HepG2 (cell line): ENCODE data around the gene DNAJC5. TPM values are rescaled to one million over a fixed set of nuclear protein-coding genes. Genes with fewer than 3 reads are reported as not detected.

Experiments
- ATAC-seq: fragments of 200-7000 bp; cut with Tn5 transposase; 3 replicates; pipeline ENCODE4 v1.9.1; 2020; ENCODE audit warnings: mild to moderate bottlenecking, moderate library complexity
- BruUV-seq: library from RNA; stranded (reverse); fragments of 400-500 nt; replicated peaks from 2 replicates; lab custom pipeline; 2021; lab: Mats Ljungman, UMichigan
- CTCF ChIA-PET: fragments of 300-600 bp; formaldehyde crosslinking; extraction: SDS; loops from one replicate; lab custom pipeline; 2021; ENCODE audit warnings: low total read pairs, inconsistent platforms, low intra/inter-chr PET ratio; lab: Yijun Ruan, JAX
- POLR2A ChIA-PET: fragments of 350-600 bp; sonication (Branson Sonifier 250); formaldehyde crosslinking; loops from one replicate; lab custom pipeline; 2020; ENCODE audit warnings: antibody characterized with exemption, inconsistent platforms; lab: Yijun Ruan, JAX
- DNase-seq: peaks from one replicate; pipeline ENCODE4 v3.0.0-alpha.2; 2015; ENCODE audit warnings: low spot score
- FAIRE-seq: peaks from 3 replicates; lab custom pipeline; 2011; peaks lifted over from hg19 to GRCh38; lab: Jason Lieb, UNC
- H2AFZ ChIP-seq: one replicate; pipeline ENCODE4 v1.6.1; 2011; ENCODE audit warnings: low read length, inconsistent platforms
- H3K27ac ChIP-seq: fragments of 300-600 bp; 3 replicates; pipeline ENCODE4 v1.8.0; 2011; ENCODE audit warnings: mixed run types, mild to moderate bottlenecking, mixed read lengths, low read length, inconsistent platforms; ENCODE audit not compliant: insufficient read depth; ENCODE audit errors: extremely low read length
- H3K27me3 ChIP-seq, 2 experiments: fragments of 200-600 bp in 1 of 2; 2 replicates in 1 of 2; 3 replicates in 1 of 2; pipeline versions ENCODE4 v1.6.0 to v1.8.0; 2011; ENCODE audit warnings: low read length in 2 of 2, mild to moderate bottlenecking in 2 of 2, moderate library complexity in 2 of 2, inconsistent platforms in 1 of 2; ENCODE audit not compliant: insufficient read depth in 2 of 2, control insufficient read depth in 1 of 2
- H3K36me3 ChIP-seq, 2 experiments: fragments of 200-600 bp in 1 of 2; replicated peaks in 1 of 2; 2 replicates in 1 of 2; 3 replicates in 1 of 2; pipeline versions ENCODE4 v1.5.1 to v1.8.0; 2011; ENCODE audit warnings: low read length in 2 of 2, inconsistent platforms in 1 of 2; ENCODE audit not compliant: insufficient read depth in 2 of 2, control insufficient read depth in 1 of 2
- H3K4me1 ChIP-seq: 2 replicates; pipeline ENCODE4 v1.5.1; 2012; ENCODE audit warnings: low read length, inconsistent platforms; ENCODE audit not compliant: insufficient read depth
- H3K4me2 ChIP-seq: 2 replicates; pipeline ENCODE4 v1.6.0; 2011; ENCODE audit warnings: low read depth, low read length, inconsistent platforms
- H3K4me3 ChIP-seq, 3 experiments: fragments of 200-600 bp in 1 of 3; sonication (generic), shearing (Covaris generic) in 1 of 3; replicated peaks in 1 of 3; 2 replicates each; pipeline ENCODE4 v1.5.1; 2011 to 2016; ENCODE audit warnings: low read length in 3 of 3, inconsistent platforms in 2 of 3, low read depth in 2 of 3, mild to moderate bottlenecking in 2 of 3, control low read depth in 1 of 3, mixed read lengths in 1 of 3; ENCODE audit not compliant: insufficient read depth in 1 of 3
- H3K79me2 ChIP-seq: one replicate; pipeline ENCODE4 v1.6.1; 2011; ENCODE audit warnings: low read length, inconsistent platforms; ENCODE audit not compliant: insufficient read depth
- H3K9ac ChIP-seq: 2 replicates; pipeline ENCODE4 v1.6.0; 2011; ENCODE audit warnings: mild to moderate bottlenecking, low read depth, low read length, inconsistent platforms; ENCODE audit not compliant: insufficient read depth
- H3K9me3 ChIP-seq: 2 replicates; pipeline ENCODE4 v1.5.1; 2012; ENCODE audit warnings: mild to moderate bottlenecking, low read length
- H4K20me1 ChIP-seq: 2 replicates; pipeline ENCODE4 v1.6.0; 2011; ENCODE audit warnings: inconsistent platforms, mild to moderate bottlenecking, low read length, moderate library complexity; ENCODE audit not compliant: insufficient read depth
- CBX2 ChIP-seq, 2 experiments: fragments of 200-600 bp in 1 of 2; sonication (generic); formaldehyde crosslinking in 1 of 2; IDR thresholded peaks; 2 replicates each; pipeline versions ENCODE4 v1.7.0 to v1.8.1; 2018 to 2022; ENCODE audit warnings: low read depth in 2 of 2, low read length in 1 of 2, mild to moderate bottlenecking in 1 of 2, missing genetic modification reagents in 1 of 2
- FLYWCH1 ChIP-seq: sonication (generic); formaldehyde crosslinking; IDR thresholded peaks from 2 replicates; pipeline ENCODE4 v1.8.1; 2023; ENCODE audit warnings: mild to moderate bottlenecking, missing genetic modification reagents
- GABPA ChIP-seq, 2 experiments: IDR thresholded peaks; 2 replicates each; pipeline ENCODE4 v1.6.1; 2011 to 2016; ENCODE audit warnings: low read depth in 2 of 2, low read length in 1 of 2, missing biosample characterization in 1 of 2, missing genetic modification characterization in 1 of 2
- GATAD2A ChIP-seq: IDR thresholded peaks from 2 replicates; pipeline ENCODE4 v1.6.1; 2016
- HMG20B ChIP-seq: conservative IDR thresholded peaks from 2 replicates; pipeline ENCODE4 v1.6.1; 2016; ENCODE audit warnings: missing genetic modification reagents, missing compliant biosample characterization
- IRF2 ChIP-seq: IDR thresholded peaks from 2 replicates; pipeline ENCODE4 v1.6.1; 2018; ENCODE audit warnings: missing genetic modification reagents, missing compliant biosample characterization
- IRX3 ChIP-seq: sonication (generic); formaldehyde crosslinking; IDR thresholded peaks from 2 replicates; pipeline ENCODE4 v1.8.1; 2023; ENCODE audit warnings: mild to moderate bottlenecking, low read depth, missing genetic modification reagents, borderline replicate concordance
- MAFK ChIP-seq, 2 experiments: IDR thresholded peaks in 1 of 2; conservative IDR thresholded peaks in 1 of 2; 2 replicates each; pipeline ENCODE4 v1.6.1; 2011; ENCODE audit warnings: improper control_type of control experiment in 2 of 2, low read length in 2 of 2
- RAD51 ChIP-seq: fragments of 450-650 bp; IDR thresholded peaks from 2 replicates; pipeline ENCODE4 v1.6.1; 2016; ENCODE audit warnings: borderline replicate concordance
- RFX1 ChIP-seq: fragments of 450-650 bp; IDR thresholded peaks from 2 replicates; pipeline ENCODE4 v1.6.1; 2017
- ZNF687 ChIP-seq: sonication (generic); formaldehyde crosslinking; IDR thresholded peaks from 2 replicates; pipeline ENCODE4 v1.5.1; 2020; ENCODE audit warnings: mild to moderate bottlenecking, missing genetic modification reagents, moderate library complexity
- WGBS: methylation state at CpG from one replicate; pipeline ENCODE4 v1.1.6; 2017; ENCODE audit warnings: low lambda C conversion rate; 5-methylcytosine and 5-hydroxymethylcytosine counted together
- in situ Hi-C: cut with HindIII; loops from 2 replicates; pipeline ENCODE4 v1.10.0; 2017; ENCODE audit warnings: low pct_unique_long_range_greater_than_20kb; ENCODE audit not compliant: extremely low pct_ligation_motif_present
- intact Hi-C: fragments of 100-400 bp; cut with micrococcal nuclease; formaldehyde crosslinking; loops from one replicate; pipeline ENCODE4 v1.10.0; 2022; ENCODE audit not compliant: unreplicated experiment
- polyA plus RNA-seq, 8 experiments: library from polyadenylated mRNA; depleted of rRNA in 3 of 8; stranded (reverse) in 7 of 8; unstranded in 1 of 8; fragments of >200 nt; fragmentation: Illumina TruSeq in 4 of 8; extraction: Trizol in 4 of 8; gene quantifications; 2 replicates each; pipeline versions ENCODE4 v1.2.1 to v1.2.3, GENCODE V29; 2011 to 2016; ENCODE audit warnings: low read depth in 4 of 8, missing spikeins in 1 of 8, mixed read lengths in 1 of 8; ENCODE audit not compliant: insufficient read depth in 1 of 8
- total RNA-seq, 5 experiments: library from RNA; depleted of rRNA; stranded (reverse); fragments of >200 nt; fragmentation: Illumina TruSeq; extraction: Trizol; gene quantifications; 2 replicates each; pipeline ENCODE4 v1.2.3, GENCODE V29; 2016; ENCODE audit warnings: low read depth in 1 of 5
- TF ChIP-seq, protein P1 (sequence below): sonication (generic); formaldehyde crosslinking; IDR thresholded peaks from 2 replicates; pipeline ENCODE4 v1.8.0; 2022; ENCODE audit warnings: mild to moderate bottlenecking, missing genetic modification reagents, borderline replicate concordance

The DNAJC5 gene
- total and polyA plus RNA-seq, 2 of the 13 experiments (the other 11 are each of a cell fraction or from before 2014, with no cell fraction given) = 42.8 to 64.5 TPM

- Histone ChIP-seq H3K4me2 (no peak overlapping the region), H4K20me1 (peaks cover 42% of the 10 kb centered on the region), H3K36me3 (peaks cover 3 to 9% of the 10 kb centered on the region in 2 experiments; a peak in 3 of 5 replicates), H3K9me3 (no peaks in the 10 kb centered on the region), H3K79me2 (peaks cover 87% of the 10 kb centered on the region), H3K27ac (no peak overlapping the region), H3K4me3 (no peak overlapping the region), H3K27me3 (no peaks in the 10 kb centered on the region), H2AFZ (no peak overlapping the region), H3K4me1 (peaks cover 40% of the 10 kb centered on the region)
- no peak for FAIRE-seq
- intact Hi-C loops = no loop called here
- 96% methylated on average over 12 of the region's 12 CpGs for WGBS
- TF ChIP-seq ZNF687 (CRISPR knock-in tag) (no peak), GABPA (IDR thresholded peaks at IDR 0.05; ENCODE audit: low read depth, low read length) (0 out of 2 replicates have a peak, but pooled peaks have one; percentile 11), GABPA (CRISPR knock-in tag; IDR thresholded peaks at IDR 0.05; ENCODE audit: low read depth) (no peak)
- TF ChIP-seq, all 625 proteins: peak for 1
- no peak for ATAC-seq
- BruUV-seq = no TSS peak
- no peak for DNase-seq
- in situ Hi-C loops = no loop called here
- CTCF ChIA-PET = interaction anchor here (1.0 kb wide), 1 partner anchor 62 kb away, joined by 4 read pairs; no protein-coding TSS in a partner anchor
- POLR2A ChIA-PET = no interaction called here
- H3K9ac ChIP-seq = no peak overlapping the region
Measured at GRCh38 chr20:63911176-63911575, 16.2 kb downstream of the DNAJC5 start.

DNA sequence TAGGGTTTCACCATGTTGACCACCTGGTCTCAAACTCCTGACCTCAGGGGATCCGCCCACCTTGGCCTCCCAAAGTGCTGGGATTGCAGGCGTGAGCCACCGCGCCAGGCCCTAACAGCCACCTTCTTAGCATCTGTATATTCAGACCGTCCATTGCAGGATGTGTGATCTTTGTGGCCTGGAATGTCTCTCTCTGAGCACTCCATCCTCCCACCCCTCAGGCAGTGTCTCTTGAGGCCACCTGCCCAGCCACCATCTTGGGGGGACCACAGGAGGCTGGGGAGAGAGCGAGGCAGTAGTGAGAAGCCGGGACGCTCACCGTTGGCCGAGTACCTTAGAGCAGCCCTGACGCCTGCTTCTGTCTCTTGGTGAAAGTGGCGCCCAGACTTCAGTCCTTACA is 18.8 kb downstream of the DNAJC5 start:
- peaks cover 72% of the 10 kb centered on the region for H3K79me2 ChIP-seq
- H3K36me3 ChIP-seq = peaks cover 6 to 15% of the 10 kb centered on the region in 2 experiments; a peak in 4 of 5 replicates
- in situ Hi-C loops (no loop called here), intact Hi-C loops (no loop called here)
- no peak overlapping the region for H3K4me2 ChIP-seq
- H3K4me1 ChIP-seq = peaks cover 23% of the 10 kb centered on the region
- 99% methylated on average over 12 of the region's 12 CpGs for WGBS
- ChIA-PET CTCF (no interaction called here), POLR2A (no interaction called here)
- H3K27me3 ChIP-seq = no peaks in the 10 kb centered on the region
- peaks cover 22% of the 10 kb centered on the region; the same call in 1 of the 2 replicates for H4K20me1 ChIP-seq
- ATAC-seq = no peak
- H3K9me3 ChIP-seq = no peaks in the 10 kb centered on the region
- no peak for FAIRE-seq
- DNase-seq = no peak
- no peak overlapping the region for H2AFZ ChIP-seq
- H3K27ac ChIP-seq = no peak overlapping the region
- H3K4me3 ChIP-seq = no peak overlapping the region
- H3K9ac ChIP-seq = no peak overlapping the region
- no TSS peak for BruUV-seq
- TF ChIP-seq RAD51 (no peak), RFX1 (no peak), IRF2 (CRISPR knock-in tag) (no peak), GATAD2A (CRISPR knock-in tag) (no peak), MAFK (conservative IDR thresholded peaks at IDR 0.05 in 1 of 2, IDR thresholded peaks at IDR 0.05 in 1 of 2; ENCODE audit: low read length in 2 of 2) (no peak), IRX3 (CRISPR knock-in tag) (no peak), CBX2 (IDR thresholded peaks at IDR 0.05; ENCODE audit: low read depth, low read length) (no peak), CBX2 (CRISPR knock-in tag; IDR thresholded peaks at IDR 0.05; ENCODE audit: low read depth) (no peak), HMG20B (no peak), FLYWCH1 (no peak)
- TF ChIP-seq, protein P1, sequence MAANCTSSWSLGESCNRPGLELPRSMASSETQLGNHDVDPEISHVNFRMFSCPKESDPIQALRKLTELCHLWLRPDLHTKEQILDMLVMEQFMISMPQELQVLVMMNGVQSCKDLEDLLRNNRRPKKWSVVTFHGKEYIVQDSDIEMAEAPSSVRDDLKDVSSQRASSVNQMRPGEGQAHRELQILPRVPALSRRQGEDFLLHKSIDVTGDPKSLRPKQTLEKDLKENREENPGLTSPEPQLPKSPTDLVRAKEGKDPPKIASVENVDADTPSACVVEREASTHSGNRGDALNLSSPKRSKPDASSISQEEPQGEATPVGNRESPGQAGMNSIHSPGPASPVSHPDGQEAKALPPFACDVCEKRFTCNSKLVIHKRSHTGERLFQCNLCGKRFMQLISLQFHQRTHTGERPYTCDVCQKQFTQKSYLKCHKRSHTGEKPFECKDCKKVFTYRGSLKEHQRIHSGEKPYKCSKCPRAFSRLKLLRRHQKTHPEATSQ = no peak
